ENCODE data around the gene TSPYL1. TPM values are rescaled to one million over a fixed set of nuclear protein-coding genes. Genes with fewer than 3 reads are reported as not detected.

Gene TSPYL1
- total and polyA plus RNA-seq, 4 donors: 25.1 to 39.8 (median 30.2) TPM

DNA sequence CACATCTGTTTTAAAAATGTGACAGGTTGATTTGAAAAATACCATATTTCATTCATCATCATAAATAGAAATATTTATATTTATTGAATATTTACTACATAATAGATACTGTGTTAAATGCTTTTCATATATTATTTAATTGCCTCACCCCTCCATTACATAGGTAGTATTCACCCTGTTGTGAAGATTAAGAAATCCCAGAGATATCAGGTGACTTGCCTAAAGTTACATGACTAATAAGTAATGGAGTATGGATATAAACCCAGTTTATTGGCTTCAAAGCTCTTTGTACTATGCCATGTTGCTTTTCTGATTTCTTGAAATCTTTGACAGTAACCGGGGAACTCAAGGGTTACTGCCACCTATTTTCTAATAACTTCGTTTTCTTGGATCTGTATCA, 10.1 kb upstream of the TSPYL1 start:
- DNase-seq (ENCODE audit: low spot score): no peak
- H3K27ac ChIP-seq (ENCODE audit: low read depth in 1 of 2, low read length in 2 of 2): no peak overlapping the region
- H3K9me3 ChIP-seq (ENCODE audit: control insufficient read depth in 4 of 4, low read length in 3 of 4): no peaks in the 10 kb centered on the region
- no peak overlapping the region for H3K4me3 ChIP-seq (ENCODE audit: low read depth in 1 of 3, low read length in 3 of 3)
- TF ChIP-seq, protein P1, sequence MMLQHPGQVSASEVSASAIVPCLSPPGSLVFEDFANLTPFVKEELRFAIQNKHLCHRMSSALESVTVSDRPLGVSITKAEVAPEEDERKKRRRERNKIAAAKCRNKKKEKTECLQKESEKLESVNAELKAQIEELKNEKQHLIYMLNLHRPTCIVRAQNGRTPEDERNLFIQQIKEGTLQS (IDR thresholded peaks at IDR 0.05): no peak
- H3K27me3 ChIP-seq (ENCODE audit: control insufficient read depth in 4 of 4, insufficient read depth in 4 of 4, low read length in 3 of 4): no peaks in the 10 kb centered on the region
- 90% methylated on average over 2 of the region's 2 CpGs for WGBS
- H3K4me1 ChIP-seq (ENCODE audit: control insufficient read depth in 4 of 4, insufficient read depth in 4 of 4, low read length in 3 of 4): no peaks in the 10 kb centered on the region
- no peak overlapping the region for H3K9ac ChIP-seq (ENCODE audit: low read depth in 1 of 2, low read length in 2 of 2)
- no peaks in the 10 kb centered on the region for H3K36me3 ChIP-seq (ENCODE audit: control insufficient read depth in 4 of 4, insufficient read depth in 3 of 4, low read depth in 1 of 4, low read length in 3 of 4)

DNA sequence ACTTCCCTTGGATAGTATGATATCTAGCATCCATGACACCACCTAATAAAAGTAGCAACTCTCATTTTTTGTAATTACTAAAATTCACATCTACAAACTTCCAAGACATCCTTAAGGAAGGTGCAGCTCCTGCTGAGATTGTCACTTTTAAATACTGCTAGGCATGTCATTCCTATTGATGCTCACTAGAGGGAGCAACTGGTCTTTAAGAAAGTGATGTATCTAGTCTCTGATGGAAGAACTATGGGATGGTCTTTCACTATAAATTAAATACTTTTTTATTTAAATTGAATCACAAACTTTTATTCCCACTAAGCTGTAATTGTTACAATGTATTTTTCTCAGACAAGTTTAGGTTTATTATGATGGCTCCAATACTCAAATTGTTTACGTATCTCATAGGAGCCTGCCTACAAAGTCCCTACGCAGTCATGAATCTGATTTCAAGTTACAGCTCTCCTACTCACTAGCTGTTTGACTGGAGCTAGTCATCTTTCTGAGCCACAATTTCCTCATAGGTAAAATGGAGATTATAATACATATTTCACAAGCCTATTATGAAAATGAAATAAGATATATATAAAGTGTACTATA, 8.1 kb upstream of the TSPYL1 start:
- TF ChIP-seq, protein P2, sequence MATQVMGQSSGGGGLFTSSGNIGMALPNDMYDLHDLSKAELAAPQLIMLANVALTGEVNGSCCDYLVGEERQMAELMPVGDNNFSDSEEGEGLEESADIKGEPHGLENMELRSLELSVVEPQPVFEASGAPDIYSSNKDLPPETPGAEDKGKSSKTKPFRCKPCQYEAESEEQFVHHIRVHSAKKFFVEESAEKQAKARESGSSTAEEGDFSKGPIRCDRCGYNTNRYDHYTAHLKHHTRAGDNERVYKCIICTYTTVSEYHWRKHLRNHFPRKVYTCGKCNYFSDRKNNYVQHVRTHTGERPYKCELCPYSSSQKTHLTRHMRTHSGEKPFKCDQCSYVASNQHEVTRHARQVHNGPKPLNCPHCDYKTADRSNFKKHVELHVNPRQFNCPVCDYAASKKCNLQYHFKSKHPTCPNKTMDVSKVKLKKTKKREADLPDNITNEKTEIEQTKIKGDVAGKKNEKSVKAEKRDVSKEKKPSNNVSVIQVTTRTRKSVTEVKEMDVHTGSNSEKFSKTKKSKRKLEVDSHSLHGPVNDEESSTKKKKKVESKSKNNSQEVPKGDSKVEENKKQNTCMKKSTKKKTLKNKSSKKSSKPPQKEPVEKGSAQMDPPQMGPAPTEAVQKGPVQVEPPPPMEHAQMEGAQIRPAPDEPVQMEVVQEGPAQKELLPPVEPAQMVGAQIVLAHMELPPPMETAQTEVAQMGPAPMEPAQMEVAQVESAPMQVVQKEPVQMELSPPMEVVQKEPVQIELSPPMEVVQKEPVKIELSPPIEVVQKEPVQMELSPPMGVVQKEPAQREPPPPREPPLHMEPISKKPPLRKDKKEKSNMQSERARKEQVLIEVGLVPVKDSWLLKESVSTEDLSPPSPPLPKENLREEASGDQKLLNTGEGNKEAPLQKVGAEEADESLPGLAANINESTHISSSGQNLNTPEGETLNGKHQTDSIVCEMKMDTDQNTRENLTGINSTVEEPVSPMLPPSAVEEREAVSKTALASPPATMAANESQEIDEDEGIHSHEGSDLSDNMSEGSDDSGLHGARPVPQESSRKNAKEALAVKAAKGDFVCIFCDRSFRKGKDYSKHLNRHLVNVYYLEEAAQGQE (IDR thresholded peaks at IDR 0.05): no peak
- TF ChIP-seq RAD21 (IDR thresholded peaks at IDR 0.05): peak; percentile 93 to 96
- TF ChIP-seq, protein P3, sequence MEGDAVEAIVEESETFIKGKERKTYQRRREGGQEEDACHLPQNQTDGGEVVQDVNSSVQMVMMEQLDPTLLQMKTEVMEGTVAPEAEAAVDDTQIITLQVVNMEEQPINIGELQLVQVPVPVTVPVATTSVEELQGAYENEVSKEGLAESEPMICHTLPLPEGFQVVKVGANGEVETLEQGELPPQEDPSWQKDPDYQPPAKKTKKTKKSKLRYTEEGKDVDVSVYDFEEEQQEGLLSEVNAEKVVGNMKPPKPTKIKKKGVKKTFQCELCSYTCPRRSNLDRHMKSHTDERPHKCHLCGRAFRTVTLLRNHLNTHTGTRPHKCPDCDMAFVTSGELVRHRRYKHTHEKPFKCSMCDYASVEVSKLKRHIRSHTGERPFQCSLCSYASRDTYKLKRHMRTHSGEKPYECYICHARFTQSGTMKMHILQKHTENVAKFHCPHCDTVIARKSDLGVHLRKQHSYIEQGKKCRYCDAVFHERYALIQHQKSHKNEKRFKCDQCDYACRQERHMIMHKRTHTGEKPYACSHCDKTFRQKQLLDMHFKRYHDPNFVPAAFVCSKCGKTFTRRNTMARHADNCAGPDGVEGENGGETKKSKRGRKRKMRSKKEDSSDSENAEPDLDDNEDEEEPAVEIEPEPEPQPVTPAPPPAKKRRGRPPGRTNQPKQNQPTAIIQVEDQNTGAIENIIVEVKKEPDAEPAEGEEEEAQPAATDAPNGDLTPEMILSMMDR (IDR thresholded peaks at IDR 0.05; ENCODE audit: low read depth, low read length, missing input control): peak; percentile 94

DNA sequence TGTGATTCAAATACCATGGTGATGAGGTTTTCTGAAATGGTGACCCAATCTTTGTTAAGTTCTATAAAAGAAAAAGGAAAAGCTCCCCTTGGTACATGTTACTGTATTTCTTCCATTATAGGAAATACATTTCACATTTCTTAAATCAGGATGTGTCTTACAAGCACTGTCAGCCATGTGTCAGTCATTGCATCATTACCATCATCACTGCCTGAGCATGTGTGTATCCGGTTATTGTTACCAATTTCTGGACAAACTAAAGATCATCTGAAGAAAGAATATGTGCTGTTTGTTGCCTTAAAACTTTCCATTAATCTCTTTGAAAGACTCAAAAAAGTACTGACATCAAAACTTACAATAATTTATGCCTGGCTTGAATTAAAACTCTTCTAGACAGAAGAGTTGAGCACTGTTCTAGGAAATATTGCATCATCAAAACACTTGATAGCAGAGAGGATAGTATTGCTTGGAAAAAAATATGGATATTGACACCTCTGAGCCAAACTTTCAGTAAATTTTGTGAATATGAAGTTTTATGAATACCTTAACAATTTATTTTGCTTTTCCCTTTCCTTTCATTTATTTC, 7.1 kb upstream of the TSPYL1 start:
- H3K4me3 ChIP-seq (ENCODE audit: low read depth in 1 of 3, low read length in 3 of 3): no peak overlapping the region
- 74% methylated on average over 1 of the region's 1 CpG for WGBS
- H3K27me3 ChIP-seq (ENCODE audit: control insufficient read depth in 4 of 4, insufficient read depth in 4 of 4, low read length in 3 of 4): no peaks in the 10 kb centered on the region
- H3K9ac ChIP-seq (ENCODE audit: low read depth in 1 of 2, low read length in 2 of 2): no peak overlapping the region
- H3K4me1 ChIP-seq (ENCODE audit: control insufficient read depth in 4 of 4, insufficient read depth in 4 of 4, low read length in 3 of 4): no peaks in the 10 kb centered on the region
- H3K36me3 ChIP-seq (ENCODE audit: control insufficient read depth in 4 of 4, insufficient read depth in 3 of 4, low read depth in 1 of 4, low read length in 3 of 4): no peaks in the 10 kb centered on the region
- H3K9me3 ChIP-seq (ENCODE audit: control insufficient read depth in 4 of 4, low read length in 3 of 4): no peaks in the 10 kb centered on the region
- no peak overlapping the region for H3K27ac ChIP-seq (ENCODE audit: low read depth in 1 of 2, low read length in 2 of 2)
- TF ChIP-seq FOXA1 (IDR thresholded peaks at IDR 0.05) (no peak), YY1 (IDR thresholded peaks at IDR 0.05) (no peak), TAF1 (conservative IDR thresholded peaks at IDR 0.05) (no peak), RAD21 (IDR thresholded peaks at IDR 0.05) (no peak), SP1 (IDR thresholded peaks at IDR 0.05) (no peak), FOXA2 (IDR thresholded peaks at IDR 0.05) (no peak), RXRA (IDR thresholded peaks at IDR 0.05) (no peak), HNF4G (IDR thresholded peaks at IDR 0.05) (no peak)
- TF ChIP-seq, protein P4, sequence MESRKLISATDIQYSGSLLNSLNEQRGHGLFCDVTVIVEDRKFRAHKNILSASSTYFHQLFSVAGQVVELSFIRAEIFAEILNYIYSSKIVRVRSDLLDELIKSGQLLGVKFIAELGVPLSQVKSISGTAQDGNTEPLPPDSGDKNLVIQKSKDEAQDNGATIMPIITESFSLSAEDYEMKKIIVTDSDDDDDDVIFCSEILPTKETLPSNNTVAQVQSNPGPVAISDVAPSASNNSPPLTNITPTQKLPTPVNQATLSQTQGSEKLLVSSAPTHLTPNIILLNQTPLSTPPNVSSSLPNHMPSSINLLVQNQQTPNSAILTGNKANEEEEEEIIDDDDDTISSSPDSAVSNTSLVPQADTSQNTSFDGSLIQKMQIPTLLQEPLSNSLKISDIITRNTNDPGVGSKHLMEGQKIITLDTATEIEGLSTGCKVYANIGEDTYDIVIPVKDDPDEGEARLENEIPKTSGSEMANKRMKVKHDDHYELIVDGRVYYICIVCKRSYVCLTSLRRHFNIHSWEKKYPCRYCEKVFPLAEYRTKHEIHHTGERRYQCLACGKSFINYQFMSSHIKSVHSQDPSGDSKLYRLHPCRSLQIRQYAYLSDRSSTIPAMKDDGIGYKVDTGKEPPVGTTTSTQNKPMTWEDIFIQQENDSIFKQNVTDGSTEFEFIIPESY (IDR thresholded peaks at IDR 0.05): no peak
- TF ChIP-seq, protein P2 (IDR thresholded peaks at IDR 0.05): no peak
- DNase-seq (ENCODE audit: low spot score): no peak

More for the DNA sequence above, 8.1 kb upstream of the TSPYL1 start:
- no peak overlapping the region for H3K27ac ChIP-seq (ENCODE audit: low read depth in 1 of 2, low read length in 2 of 2)
- H3K36me3 ChIP-seq (ENCODE audit: control insufficient read depth in 4 of 4, insufficient read depth in 3 of 4, low read depth in 1 of 4, low read length in 3 of 4): no peaks in the 10 kb centered on the region
- no peak overlapping the region for H3K4me3 ChIP-seq (ENCODE audit: low read depth in 1 of 3, low read length in 3 of 3)
- H3K9ac ChIP-seq (ENCODE audit: low read depth in 1 of 2, low read length in 2 of 2): no peak overlapping the region
- DNase-seq (ENCODE audit: low spot score): no peak
- no peaks in the 10 kb centered on the region for H3K4me1 ChIP-seq (ENCODE audit: control insufficient read depth in 4 of 4, insufficient read depth in 4 of 4, low read length in 3 of 4)
- no peaks in the 10 kb centered on the region for H3K9me3 ChIP-seq (ENCODE audit: control insufficient read depth in 4 of 4, low read length in 3 of 4)
- no peaks in the 10 kb centered on the region for H3K27me3 ChIP-seq (ENCODE audit: control insufficient read depth in 4 of 4, insufficient read depth in 4 of 4, low read length in 3 of 4)
- 79% methylated on average over 2 of the region's 2 CpGs for WGBS

Data from liver (tissue), 9 donors.